HG02840 (cell line): ENCODE data around the gene TRERF1.

Experiments
- ATAC-seq: cut with Tn5 transposase; IDR thresholded peaks from one replicate; pipeline ENCODE4 v1.9.1; 2021; ENCODE audit warnings: mild to moderate bottlenecking, moderate library complexity, moderate number of reproducible peaks; ENCODE audit not compliant: unreplicated experiment, low FRiP score

TRERF1 gene

GRCh38 chr6:42372699-42373098, 79.0 kb downstream of the TRERF1 start:
- ATAC-seq, result no peak

GRCh38 chr6:42370323-42370985, 81.3 kb downstream of the TRERF1 start:
- ATAC-seq, result no peak

GRCh38 chr6:42369568-42369967, 82.2 kb downstream of the TRERF1 start:
- ATAC-seq, result no peak

GRCh38 chr6:42368181-42368580, 83.5 kb downstream of the TRERF1 start:
- no peak for ATAC-seq

- no peak for ATAC-seq
Observed at GRCh38 chr6:42367353-42368011, 84.2 kb downstream of the TRERF1 start.

GRCh38 chr6:42366999-42367352, 84.8 kb downstream of the TRERF1 start:
- no peak for ATAC-seq

GRCh38 chr6:42366011-42366705, 85.6 kb downstream of the TRERF1 start:
- ATAC-seq, result no peak

GRCh38 chr6:42365021-42365420, 86.7 kb downstream of the TRERF1 start:
- ATAC-seq, result no peak

GRCh38 chr6:42363926-42364849, 87.5 kb downstream of the TRERF1 start:
- ATAC-seq, result no peak

- ATAC-seq, result no peak
Observed at GRCh38 chr6:42361036-42361435, 90.7 kb downstream of the TRERF1 start.

GRCh38 chr6:42359021-42359420, 92.7 kb downstream of the TRERF1 start:
- no peak for ATAC-seq

- no peak for ATAC-seq
Observed at GRCh38 chr6:42355416-42355815, 96.3 kb downstream of the TRERF1 start.

- no peak for ATAC-seq
Observed at GRCh38 chr6:42354702-42355101, 97.0 kb downstream of the TRERF1 start.

GRCh38 chr6:42352856-42353564, 98.7 kb downstream of the TRERF1 start:
- ATAC-seq, result no peak

GRCh38 chr6:42350911-42351310, 100.8 kb downstream of the TRERF1 start:
- no peak for ATAC-seq

GRCh38 chr6:42349753-42350511, 101.8 kb downstream of the TRERF1 start:
- no peak for ATAC-seq

GRCh38 chr6:42347456-42347855, 104.3 kb downstream of the TRERF1 start:
- ATAC-seq, result no peak

GRCh38 chr6:42345696-42346416, 105.9 kb downstream of the TRERF1 start:
- no peak for ATAC-seq

GRCh38 chr6:42344756-42345155, 107.0 kb downstream of the TRERF1 start:
- no peak for ATAC-seq
